Natural killer cell treated with Interleukin-12 subunit alpha and Interleukin-12 subunit beta and Interleukin-15 and Interleukin-18, amount 100 ng/mL, for 72 hours (primary cell): ENCODE data around the gene SH3BP4. TPM values are rescaled to one million over a fixed set of nuclear protein-coding genes. Genes with fewer than 3 reads are reported as not detected.

Experiments
- ATAC-seq, 2 donors: fragments of 150-1000 bp; cut with Tn5 transposase in 1 of 2; sonication (Bioruptor Pico), chemical (Tn5 transposase) in 1 of 2; 2 replicates each; pipeline ENCODE4 v1.10.0; 2021
- DNase-seq: peaks from one replicate; pipeline ENCODE4 v3.0.0; 2022; ENCODE audit warnings: low spot score
- H3K27ac Mint-ChIP-seq, 2 donors: 1 replicate in 1 of 2; 2 replicates in 1 of 2; pipeline ENCODE4 v1.8.0; 2022; ENCODE audit warnings: mixed read lengths in 2 of 2, mild to moderate bottlenecking in 1 of 2, moderate library complexity in 1 of 2
- H3K27me3 Mint-ChIP-seq, 2 donors: 1 replicate in 1 of 2; 2 replicates in 1 of 2; pipeline ENCODE4 v1.8.0; 2022; ENCODE audit warnings: mixed read lengths in 2 of 2
- H3K36me3 Mint-ChIP-seq: one replicate; pipeline ENCODE4 v1.8.0; 2022; ENCODE audit warnings: mixed read lengths
- H3K4me1 Mint-ChIP-seq, 2 donors: 1 replicate in 1 of 2; 2 replicates in 1 of 2; pipeline ENCODE4 v1.8.0; 2022; ENCODE audit warnings: low read depth in 2 of 2, mixed read lengths in 2 of 2, mild to moderate bottlenecking in 1 of 2
- H3K4me3 Mint-ChIP-seq: one replicate; pipeline ENCODE4 v1.8.0; 2022; ENCODE audit warnings: mixed read lengths
- H3K9me3 Mint-ChIP-seq: 2 replicates; pipeline ENCODE4 v1.8.0; 2022; ENCODE audit warnings: mixed read lengths
- total RNA-seq, 2 donors: library from RNA; stranded (reverse); gene quantifications; one replicate each; pipeline ENCODE4 v1.2.3, GENCODE V29; 2022

Gene SH3BP4
- total RNA-seq, 2 donors from 2014 or later: not detected

- H3K27me3 Mint-ChIP-seq: peaks cover 7 to 12% of the 10 kb centered on the region in 2 donors
- no peaks in the 10 kb centered on the region for H3K4me1 Mint-ChIP-seq
- no peak overlapping the region for H3K4me3 Mint-ChIP-seq
These were observed 37.4 kb downstream of the SH3BP4 start for GRCh38 chr2:234989183-234989701.

GRCh38 chr2:234990300-234990699 lies 38.5 kb downstream of the SH3BP4 start:
- DNase-seq: no peak
- no peak for ATAC-seq
- H3K27ac Mint-ChIP-seq: no peak overlapping the region
- no peaks in the 10 kb centered on the region for H3K4me1 Mint-ChIP-seq
- H3K27me3 Mint-ChIP-seq: peaks cover 7 to 13% of the 10 kb centered on the region in 2 donors
- H3K36me3 Mint-ChIP-seq: no peaks in the 10 kb centered on the region
- H3K9me3 Mint-ChIP-seq: no peaks in the 10 kb centered on the region
- H3K4me3 Mint-ChIP-seq: no peak overlapping the region

More at GRCh38 chr2:234989183-234989701, 37.4 kb downstream of the SH3BP4 start:
- H3K36me3 Mint-ChIP-seq: no peaks in the 10 kb centered on the region
- DNase-seq (no peak), ATAC-seq (no peak)
- no peaks in the 10 kb centered on the region for H3K9me3 Mint-ChIP-seq
- H3K27ac Mint-ChIP-seq: no peak overlapping the region

GRCh38 chr2:234991290-234991689 lies 39.5 kb downstream of the SH3BP4 start:
- H3K27me3 Mint-ChIP-seq: peaks cover 7 to 13% of the 10 kb centered on the region in 2 donors
- H3K27ac Mint-ChIP-seq: no peak overlapping the region
- H3K4me3 Mint-ChIP-seq: no peak overlapping the region
- DNase-seq (no peak), ATAC-seq (no peak)
- H3K4me1 Mint-ChIP-seq: no peaks in the 10 kb centered on the region
- H3K36me3 Mint-ChIP-seq: no peaks in the 10 kb centered on the region
- no peaks in the 10 kb centered on the region for H3K9me3 Mint-ChIP-seq

GRCh38 chr2:234991793-234992192 lies 40.0 kb downstream of the SH3BP4 start:
- Mint-ChIP-seq H3K27ac (no peak overlapping the region), H3K9me3 (no peaks in the 10 kb centered on the region), H3K4me1 (no peaks in the 10 kb centered on the region), H3K4me3 (no peak overlapping the region), H3K27me3 (peaks cover 7 to 13% of the 10 kb centered on the region in 2 donors), H3K36me3 (no peaks in the 10 kb centered on the region)
- DNase-seq (no peak), ATAC-seq (no peak)

GRCh38 chr2:234992196-234992595 lies 40.4 kb downstream of the SH3BP4 start:
- Mint-ChIP-seq H3K4me3 (no peak overlapping the region), H3K9me3 (no peaks in the 10 kb centered on the region), H3K36me3 (no peaks in the 10 kb centered on the region), H3K4me1 (no peaks in the 10 kb centered on the region), H3K27ac (no peak overlapping the region), H3K27me3 (peaks cover 7 to 13% of the 10 kb centered on the region in 2 donors)
- DNase-seq (no peak), ATAC-seq (no peak)

GRCh38 chr2:234992624-234993349 lies 41.0 kb downstream of the SH3BP4 start:
- H3K4me3 Mint-ChIP-seq: no peak overlapping the region
- peaks cover 7 to 13% of the 10 kb centered on the region in 2 donors for H3K27me3 Mint-ChIP-seq
- DNase-seq (no peak), ATAC-seq (peak in 1 of 2 donors; percentile 10)
- no peaks in the 10 kb centered on the region for H3K9me3 Mint-ChIP-seq
- no peaks in the 10 kb centered on the region for H3K4me1 Mint-ChIP-seq
- no peaks in the 10 kb centered on the region for H3K36me3 Mint-ChIP-seq
- no peak overlapping the region for H3K27ac Mint-ChIP-seq

GRCh38 chr2:234993541-234993981 lies 41.7 kb downstream of the SH3BP4 start:
- Mint-ChIP-seq H3K36me3 (no peaks in the 10 kb centered on the region), H3K27me3 (peaks cover 7 to 13% of the 10 kb centered on the region in 2 donors), H3K4me1 (no peaks in the 10 kb centered on the region), H3K4me3 (no peak overlapping the region), H3K9me3 (no peaks in the 10 kb centered on the region), H3K27ac (no peak overlapping the region)
- DNase-seq: no peak
- no peak for ATAC-seq

- H3K4me3 Mint-ChIP-seq: no peak overlapping the region
- ATAC-seq (no peak), DNase-seq (no peak)
- H3K27ac Mint-ChIP-seq: no peak overlapping the region
- no peaks in the 10 kb centered on the region for H3K36me3 Mint-ChIP-seq
- H3K4me1 Mint-ChIP-seq: no peaks in the 10 kb centered on the region
- H3K9me3 Mint-ChIP-seq: no peaks in the 10 kb centered on the region
- H3K27me3 Mint-ChIP-seq: peaks cover 0 to 8% of the 10 kb centered on the region in 2 donors
These were observed 42.9 kb downstream of the SH3BP4 start for GRCh38 chr2:234994438-234995321.

- no peak for DNase-seq
- H3K4me1 Mint-ChIP-seq: no peaks in the 10 kb centered on the region
- no peaks in the 10 kb centered on the region for H3K36me3 Mint-ChIP-seq
- no peak overlapping the region for H3K27ac Mint-ChIP-seq
- ATAC-seq: no peak
- H3K27me3 Mint-ChIP-seq: peaks cover 0 to 8% of the 10 kb centered on the region in 2 donors
- no peak overlapping the region for H3K4me3 Mint-ChIP-seq
- no peaks in the 10 kb centered on the region for H3K9me3 Mint-ChIP-seq
These were observed 43.7 kb downstream of the SH3BP4 start for GRCh38 chr2:234995332-234996068.

GRCh38 chr2:234996069-234996940 lies 44.5 kb downstream of the SH3BP4 start:
- Mint-ChIP-seq H3K9me3 (no peaks in the 10 kb centered on the region), H3K36me3 (no peaks in the 10 kb centered on the region), H3K4me3 (no peak overlapping the region), H3K27me3 (peaks cover 0 to 6% of the 10 kb centered on the region in 2 donors), H3K27ac (no peak overlapping the region), H3K4me1 (no peaks in the 10 kb centered on the region)
- no peak for ATAC-seq
- no peak for DNase-seq

- no peak overlapping the region for H3K4me3 Mint-ChIP-seq
- DNase-seq: no peak
- no peaks in the 10 kb centered on the region for H3K36me3 Mint-ChIP-seq
- H3K9me3 Mint-ChIP-seq: no peaks in the 10 kb centered on the region
- H3K4me1 Mint-ChIP-seq: no peaks in the 10 kb centered on the region
- peaks cover 0 to 6% of the 10 kb centered on the region in 2 donors for H3K27me3 Mint-ChIP-seq
- no peak for ATAC-seq
- H3K27ac Mint-ChIP-seq: no peak overlapping the region
These were observed 45.1 kb downstream of the SH3BP4 start for GRCh38 chr2:234996941-234997270.

GRCh38 chr2:234997389-234997788 lies 45.6 kb downstream of the SH3BP4 start:
- Mint-ChIP-seq H3K27me3 (peaks cover 0 to 6% of the 10 kb centered on the region in 2 donors), H3K27ac (no peak overlapping the region), H3K9me3 (no peaks in the 10 kb centered on the region), H3K4me1 (no peaks in the 10 kb centered on the region), H3K36me3 (no peaks in the 10 kb centered on the region), H3K4me3 (no peak overlapping the region)
- DNase-seq (no peak), ATAC-seq (no peak)
